HepG2 (cell line): Measurements from ENCODE around the gene RPS25. TPM values are rescaled to one million over a fixed set of nuclear protein-coding genes. Genes with fewer than 3 reads are reported as not detected.

Experiments used
- CHCHD3 ChIP-seq: sonication (generic); formaldehyde crosslinking; IDR thresholded peaks from 2 replicates; pipeline ENCODE4 v1.8.0; 2022; ENCODE audit warnings: mild to moderate bottlenecking, missing genetic modification reagents, moderate library complexity
- CTCF ChIP-seq: sonication (generic); formaldehyde crosslinking; IDR thresholded peaks from 2 replicates; pipeline ENCODE4 v1.5.0; 2020; ENCODE audit warnings: mild to moderate bottlenecking, missing genetic modification reagents, moderate library complexity
- EEA1 ChIP-seq: sonication (generic); formaldehyde crosslinking; IDR thresholded peaks from 2 replicates; pipeline ENCODE4 v1.5.1; 2020; ENCODE audit warnings: mild to moderate bottlenecking, missing genetic modification reagents, borderline replicate concordance
- ELF1 ChIP-seq: sonication (generic); formaldehyde crosslinking; IDR thresholded peaks from 2 replicates; pipeline ENCODE4 v1.4.0; 2020; ENCODE audit warnings: missing genetic modification reagents
- ELK4 ChIP-seq: sonication (generic); formaldehyde crosslinking; IDR thresholded peaks from 2 replicates; pipeline ENCODE4 v1.9.0; 2021; ENCODE audit warnings: missing genetic modification reagents, borderline replicate concordance
- HIVEP1 ChIP-seq: sonication (generic); formaldehyde crosslinking; IDR thresholded peaks from 2 replicates; pipeline ENCODE4 v1.4.0; 2020; ENCODE audit warnings: mild to moderate bottlenecking, missing genetic modification reagents
- MAFF ChIP-seq: IDR thresholded peaks from 2 replicates; pipeline ENCODE4 v1.6.1; 2011; ENCODE audit warnings: low read depth, low read length, improper control_type of control experiment
- MEIS1 ChIP-seq: sonication (generic); formaldehyde crosslinking; IDR thresholded peaks from 2 replicates; pipeline ENCODE4 v1.9.0; 2021; ENCODE audit warnings: mild to moderate bottlenecking, missing genetic modification reagents, moderate library complexity, borderline replicate concordance
- NCOA1 ChIP-seq: sonication (generic); formaldehyde crosslinking; IDR thresholded peaks from 2 replicates; pipeline ENCODE4 v1.9.0; 2021; ENCODE audit warnings: missing genetic modification reagents
- NFRKB ChIP-seq: fragments of 450-650 bp; IDR thresholded peaks from 2 replicates; pipeline ENCODE4 v1.6.1; 2017
- NKX3-1 ChIP-seq: sonication (generic); formaldehyde crosslinking; IDR thresholded peaks from 2 replicates; pipeline ENCODE4 v1.5.0; 2020; ENCODE audit warnings: missing genetic modification reagents
- PCBP2 ChIP-seq: fragments of 200-400 bp; formaldehyde crosslinking; optimal IDR thresholded peaks from 2 replicates; pipeline ENCODE3; 2018; ENCODE audit warnings: low read length, low read depth; ENCODE audit not compliant: poor library complexity, severe bottlenecking
- RARA ChIP-seq: IDR thresholded peaks from 2 replicates; pipeline ENCODE4 v1.6.1; 2016; ENCODE audit warnings: missing genetic modification reagents, missing compliant biosample characterization
- RBAK ChIP-seq: sonication (generic); formaldehyde crosslinking; IDR thresholded peaks from 2 replicates; pipeline ENCODE4 v1.5.1; 2020; ENCODE audit warnings: mild to moderate bottlenecking, missing genetic modification reagents
- RFX5 ChIP-seq: IDR thresholded peaks from 2 replicates; pipeline ENCODE4 v1.6.1; 2011; ENCODE audit warnings: low read depth, low read length, improper control_type of control experiment
- TBX3 ChIP-seq: fragments of 450-650 bp; IDR thresholded peaks from 2 replicates; pipeline ENCODE4 v1.6.1; 2017; ENCODE audit warnings: antibody characterized with exemption, mild to moderate bottlenecking, inconsistent platforms, borderline replicate concordance
- TOPORS ChIP-seq: sonication (generic); formaldehyde crosslinking; IDR thresholded peaks from 2 replicates; pipeline ENCODE4 v1.8.0; 2023; ENCODE audit warnings: mild to moderate bottlenecking, missing genetic modification reagents
- TSC22D2 ChIP-seq: sonication (generic); formaldehyde crosslinking; IDR thresholded peaks from 2 replicates; pipeline ENCODE4 v1.5.1; 2020; ENCODE audit warnings: missing genetic modification reagents, mild to moderate bottlenecking, borderline replicate concordance
- U2AF2 ChIP-seq: fragments of 200-400 bp; formaldehyde crosslinking; IDR thresholded peaks from 2 replicates; pipeline ENCODE4 v1.6.1; 2017; ENCODE audit warnings: low read depth, mild to moderate bottlenecking, low read length
- ZBTB8A ChIP-seq: sonication (generic); formaldehyde crosslinking; IDR thresholded peaks from 2 replicates; pipeline ENCODE4 v1.4.0; 2020; ENCODE audit warnings: mild to moderate bottlenecking, low read depth, missing genetic modification reagents, borderline replicate concordance
- ZMYM2 ChIP-seq: sonication (generic); formaldehyde crosslinking; IDR thresholded peaks from 2 replicates; pipeline ENCODE4 v1.8.0; 2022; ENCODE audit warnings: mild to moderate bottlenecking, missing genetic modification reagents
- ZMYM4 ChIP-seq: sonication (generic); formaldehyde crosslinking; IDR thresholded peaks from 2 replicates; pipeline ENCODE4 v1.8.1; 2023; ENCODE audit warnings: mild to moderate bottlenecking, missing genetic modification reagents
- ZNF232 ChIP-seq: sonication (generic); formaldehyde crosslinking; IDR thresholded peaks from 2 replicates; pipeline ENCODE4 v1.4.0; 2020; ENCODE audit warnings: missing genetic modification reagents, borderline replicate concordance
- ZNF383 ChIP-seq: sonication (generic); formaldehyde crosslinking; IDR thresholded peaks from 2 replicates; pipeline ENCODE4 v1.4.0; 2020; ENCODE audit warnings: missing genetic modification reagents, mild to moderate bottlenecking, borderline replicate concordance
- ZNF513 ChIP-seq: sonication (generic); formaldehyde crosslinking; conservative IDR thresholded peaks from 2 replicates; pipeline ENCODE4 v1.5.0; 2020; ENCODE audit warnings: missing genetic modification reagents
- ZNF580 ChIP-seq: IDR thresholded peaks from 2 replicates; pipeline ENCODE4 v1.6.1; 2016; ENCODE audit warnings: low read depth, borderline replicate concordance
- ZSCAN9 ChIP-seq: IDR thresholded peaks from 2 replicates; pipeline ENCODE4 v1.6.1; 2016; ENCODE audit warnings: borderline replicate concordance
- polyA plus RNA-seq, 8 experiments: library from polyadenylated mRNA; depleted of rRNA in 3 of 8; stranded (reverse) in 7 of 8; unstranded in 1 of 8; fragments of >200 nt; fragmentation: Illumina TruSeq in 4 of 8; extraction: Trizol in 4 of 8; gene quantifications; 2 replicates each; pipeline versions ENCODE4 v1.2.1 to v1.2.3, GENCODE V29; 2011 to 2016; ENCODE audit warnings: low read depth in 4 of 8, missing spikeins in 1 of 8, mixed read lengths in 1 of 8; ENCODE audit not compliant: insufficient read depth in 1 of 8
- total RNA-seq, 5 experiments: library from RNA; depleted of rRNA; stranded (reverse); fragments of >200 nt; fragmentation: Illumina TruSeq; extraction: Trizol; gene quantifications; 2 replicates each; pipeline ENCODE4 v1.2.3, GENCODE V29; 2016; ENCODE audit warnings: low read depth in 1 of 5

RPS25 gene
- total and polyA plus RNA-seq, 2 of the 13 experiments (the other 11 are each of a cell fraction or from before 2014, with no cell fraction given) = 839 to 1,415 TPM

- no peak for TF ChIP-seq ELK4
- TF ChIP-seq RFX5 = no peak
- no peak for TF ChIP-seq ZNF580 (CRISPR knock-in tag)
- TF ChIP-seq ZNF232 = no peak
- no peak for TF ChIP-seq ZNF383 (CRISPR knock-in tag)
- no peak for TF ChIP-seq ZMYM2 (CRISPR knock-in tag)
- no peak for TF ChIP-seq NKX3-1 (CRISPR knock-in tag)
- no peak; the same call in 1 of the 2 replicates for TF ChIP-seq TOPORS (CRISPR knock-in tag)
- TF ChIP-seq NFRKB = no peak
- TF ChIP-seq ZNF513 (CRISPR knock-in tag) = no peak
- TF ChIP-seq EEA1 (CRISPR knock-in tag) = no peak
- no peak for TF ChIP-seq HIVEP1
- peak; percentile 96 for TF ChIP-seq RBAK (CRISPR knock-in tag)
- TF ChIP-seq ELF1 (CRISPR knock-in tag) = peak; percentile 79
- TF ChIP-seq ZSCAN9 (CRISPR knock-in tag) = no peak
- TF ChIP-seq NCOA1 (CRISPR knock-in tag) = no peak
- no peak for TF ChIP-seq CHCHD3
- TF ChIP-seq TSC22D2 = no peak
- no peak for TF ChIP-seq U2AF2
- TF ChIP-seq PCBP2 = no peak
- TF ChIP-seq ZBTB8A (CRISPR knock-in tag) = no peak
- peak; percentile 31; the same call in 1 of the 2 replicates for TF ChIP-seq RARA
- TF ChIP-seq TBX3 = no peak
- TF ChIP-seq ZMYM4 = peak; percentile 68; the same call in 1 of the 2 replicates
- no peak for TF ChIP-seq MAFF
- no peak; the same call in 1 of the 2 replicates for TF ChIP-seq MEIS1 (CRISPR knock-in tag)
- peak; percentile 51; the same call in 1 of the 2 replicates for TF ChIP-seq CTCF (CRISPR knock-in tag)
These were observed 39.0 kb upstream of the RPS25 start, which contains the start of gene HYOU1 (continued) for GRCh38 chr11:119057000-119057769.
